Fibroblast of villous mesenchyme (primary cell): ENCODE measurements around the gene MS4A18. TPM values are rescaled to one million over a fixed set of nuclear protein-coding genes. Genes with fewer than 3 reads are reported as not detected.
"Not testable (repeated sequence)": the region's sequence is repeated elsewhere in the genome, so short reads cannot be mapped to it uniquely, and the experiment has no call there.

Experiments used
- DNase-seq: peaks from one replicate; pipeline ENCODE4 v3.0.0-alpha.2; 2010; ENCODE audit warnings: low read depth
- H3K4me3 ChIP-seq: 2 replicates; pipeline ENCODE4 v1.5.1; 2011; ENCODE audit warnings: low read depth, mild to moderate bottlenecking, low read length
- CTCF ChIP-seq: IDR thresholded peaks from 2 replicates; pipeline ENCODE4 v1.5.1; 2012; ENCODE audit warnings: low read depth, mild to moderate bottlenecking, low read length; ENCODE audit not compliant: insufficient read depth
- total RNA-seq: library from RNA; depleted of rRNA; stranded (reverse); fragments of >200 nt; gene quantifications from 2 replicates; pipeline ENCODE4 v1.2.3, GENCODE V29; 2012

MS4A18 gene
- total RNA-seq, 1 donor, result not detected

- H3K4me3 ChIP-seq, result no peak overlapping the region
- DNase-seq, result no peak
- TF ChIP-seq CTCF, result no peak
These were observed 24.3 kb downstream of the MS4A18 start for GRCh38 chr11:60748821-60749220.

GRCh38 chr11:60750911-60751310 is 26.4 kb downstream of the MS4A18 start:
- no peak for TF ChIP-seq CTCF
- H3K4me3 ChIP-seq, result no peak overlapping the region
- no peak for DNase-seq

GRCh38 chr11:60753309-60753708 is 28.8 kb downstream of the MS4A18 start:
- TF ChIP-seq CTCF, result no peak
- no peak overlapping the region for H3K4me3 ChIP-seq
- no peak for DNase-seq

- no peak overlapping the region for H3K4me3 ChIP-seq
- DNase-seq, result no peak
- TF ChIP-seq CTCF, result no peak
These were observed 30.4 kb downstream of the MS4A18 start for GRCh38 chr11:60754887-60755286.

GRCh38 chr11:60756307-60757032 is 31.9 kb downstream of the MS4A18 start, which contains the start of gene MS4A15:
TSS of gene MS4A15 (plus strand) at chr11:60756867. CDS start at chr11:60763734, 6,867 bp downstream.
- peak; percentile 26 for TF ChIP-seq CTCF
- H3K4me3 ChIP-seq, result no peak within 1 kb of the TSS
- DNase-seq, result peak; percentile 20

- no peak overlapping the region for H3K4me3 ChIP-seq
- DNase-seq, result no peak
- no peak for TF ChIP-seq CTCF
These were observed 32.8 kb downstream of the MS4A18 start for GRCh38 chr11:60757231-60757800.

GRCh38 chr11:60758671-60759070 is 34.2 kb downstream of the MS4A18 start:
- not testable (repeated sequence) for H3K4me3 ChIP-seq, DNase-seq

- not testable (repeated sequence) for H3K4me3 ChIP-seq
- DNase-seq, result peak; percentile 58
These were observed 35.1 kb downstream of the MS4A18 start for GRCh38 chr11:60759438-60760225.
